H1 (cell line): ENCODE data around the gene KDM1A. TPM values are rescaled to one million over a fixed set of nuclear protein-coding genes. Genes with fewer than 3 reads are reported as not detected.

Experiments used
- CTCF ChIA-PET: fragments of 300-600 bp; sonication (Branson Sonifier 250); formaldehyde crosslinking; loops from one replicate; lab custom pipeline; 2021; ENCODE audit not compliant: partially characterized antibody; lab: Charles Lee
- POLR2A ChIA-PET: fragments of 300-600 bp; sonication (Branson Sonifier 250); formaldehyde crosslinking; loops from one replicate; lab custom pipeline; 2021; ENCODE audit warnings: inconsistent platforms; ENCODE audit not compliant: partially characterized antibody; lab: Charles Lee
- DNase-seq, 2 experiments: peaks; one replicate each; pipeline versions ENCODE4 v3.0.0 to v3.0.0-alpha.2; 2010 to 2022; ENCODE audit warnings: low spot score in 2 of 2, low read depth in 1 of 2, mixed read lengths in 1 of 2
- FAIRE-seq: peaks from 2 replicates; lab custom pipeline; 2011; peaks lifted over from hg19 to GRCh38; lab: Jason Lieb, UNC
- H2AFZ ChIP-seq: 2 replicates; pipeline ENCODE4 v1.8.1; 2012; ENCODE audit warnings: low read length, inconsistent platforms
- H2AK5ac ChIP-seq: 2 replicates; pipeline ENCODE4 v1.6.1; 2013; ENCODE audit warnings: low read depth, low read length
- H2BK120ac ChIP-seq: replicated peaks from 2 replicates; pipeline ENCODE3; 2013; ENCODE audit warnings: low read depth, low read length, inconsistent platforms
- H2BK12ac ChIP-seq: 2 replicates; pipeline ENCODE4 v1.6.1; 2013; ENCODE audit warnings: low read depth, low read length
- H2BK15ac ChIP-seq: 2 replicates; pipeline ENCODE4 v1.6.1; 2013; ENCODE audit warnings: low read length
- H2BK20ac ChIP-seq: 2 replicates; pipeline ENCODE4 v1.6.1; 2013; ENCODE audit warnings: low read length
- H2BK5ac ChIP-seq: 2 replicates; pipeline ENCODE4 v1.6.1; 2013; ENCODE audit warnings: low read depth, low read length
- H3K14ac ChIP-seq: 2 replicates; pipeline ENCODE4 v1.6.1; 2013; ENCODE audit warnings: inconsistent platforms; ENCODE audit not compliant: insufficient read length
- H3K18ac ChIP-seq: 2 replicates; pipeline ENCODE4 v1.6.1; 2013; ENCODE audit warnings: low read length; ENCODE audit errors: extremely low read depth
- H3K23ac ChIP-seq: 2 replicates; pipeline ENCODE4 v1.6.1; 2013; ENCODE audit warnings: inconsistent platforms; ENCODE audit not compliant: insufficient read length
- H3K23me2 ChIP-seq: 2 replicates; pipeline ENCODE4 v1.6.1; 2013; ENCODE audit warnings: low read depth, low read length
- H3K27ac ChIP-seq: 2 replicates; pipeline ENCODE4 v1.6.1; 2011; ENCODE audit warnings: low read depth, low read length, inconsistent platforms
- H3K27me3 ChIP-seq, 4 experiments: replicated peaks in 1 of 4; 1 replicate in 1 of 4; 2 replicates in 3 of 4; pipeline versions ENCODE4 v1.6.1 to v1.8.1; 2011 to 2013; ENCODE audit warnings: low read length in 3 of 4, mild to moderate bottlenecking in 3 of 4, inconsistent platforms in 2 of 4, mixed read lengths in 2 of 4, moderate library complexity in 1 of 4; ENCODE audit not compliant: control insufficient read depth in 3 of 4, insufficient read depth in 3 of 4; ENCODE audit errors: extremely low read depth in 1 of 4
- H3K36me3 ChIP-seq, 4 experiments: 2 replicates each; pipeline versions ENCODE4 v1.6.1 to v1.8.1; 2011 to 2013; ENCODE audit warnings: mild to moderate bottlenecking in 4 of 4, low read length in 3 of 4, moderate library complexity in 2 of 4, control low read depth in 1 of 4, inconsistent platforms in 1 of 4; ENCODE audit not compliant: insufficient read depth in 4 of 4, control insufficient read depth in 2 of 4
- H3K4ac ChIP-seq: replicated peaks from 2 replicates; pipeline ENCODE3; 2013; ENCODE audit warnings: low read length, low read depth, mixed read lengths, inconsistent platforms; ENCODE audit not compliant: insufficient read length
- H3K4me1 ChIP-seq, 4 experiments: replicated peaks in 1 of 4; 1 replicate in 1 of 4; 2 replicates in 3 of 4; pipeline versions ENCODE4 v1.6.1 to v1.8.1; 2011 to 2013; ENCODE audit warnings: low read length in 3 of 4, inconsistent platforms in 2 of 4, mixed read lengths in 1 of 4; ENCODE audit not compliant: insufficient read depth in 4 of 4, control insufficient read depth in 3 of 4
- H3K4me2 ChIP-seq, 2 experiments: 2 replicates each; pipeline versions ENCODE4 v1.6.1 to v1.8.1; 2011 to 2013; ENCODE audit warnings: low read depth in 2 of 2, low read length in 2 of 2, control low read depth in 1 of 2, inconsistent platforms in 1 of 2, mild to moderate bottlenecking in 1 of 2; ENCODE audit not compliant: insufficient read depth in 1 of 2
- H3K4me3 ChIP-seq, 4 experiments: fragments of 200-600, 300-600 bp in 1 of 4; sonication (generic), shearing (Covaris generic), sonication (Bioruptor Twin) in 1 of 4; 2 replicates each; pipeline versions ENCODE4 v1.5.1 to v1.8.1; 2011 to 2016; ENCODE audit warnings: low read length in 4 of 4, low read depth in 3 of 4, control low read depth in 2 of 4, inconsistent platforms in 2 of 4, mild to moderate bottlenecking in 2 of 4, mixed read lengths in 1 of 4, moderate library complexity in 1 of 4; ENCODE audit not compliant: insufficient read depth in 2 of 4; ENCODE audit errors: extremely low read depth in 1 of 4
- H3K56ac ChIP-seq: replicated peaks from 2 replicates; pipeline ENCODE3; 2013; ENCODE audit warnings: low read depth, mild to moderate bottlenecking, mixed read lengths, low read length, inconsistent platforms; ENCODE audit not compliant: insufficient read length
- H3K79me1 ChIP-seq: 2 replicates; pipeline ENCODE4 v1.6.1; 2013; ENCODE audit warnings: low read depth, low read length, control low read depth
- H3K79me2 ChIP-seq, 2 experiments: 2 replicates each; pipeline versions ENCODE4 v1.6.1 to v1.8.1; 2012 to 2013; ENCODE audit warnings: low read length in 2 of 2, mild to moderate bottlenecking in 2 of 2, inconsistent platforms in 1 of 2; ENCODE audit not compliant: insufficient read depth in 2 of 2, control insufficient read depth in 1 of 2
- H3K9ac ChIP-seq, 4 experiments: replicated peaks in 1 of 4; 1 replicate in 1 of 4; 2 replicates in 3 of 4; pipeline versions ENCODE4 v1.6.1 to v1.8.1; 2011 to 2013; ENCODE audit warnings: low read depth in 3 of 4, low read length in 3 of 4, control low read depth in 2 of 4, mild to moderate bottlenecking in 2 of 4, moderate library complexity in 2 of 4, inconsistent platforms in 1 of 4; ENCODE audit errors: extremely low read depth in 1 of 4
- H3K9me3 ChIP-seq, 2 experiments: 2 replicates each; pipeline versions ENCODE4 v1.6.1 to v1.8.1; 2012 to 2013; ENCODE audit warnings: mild to moderate bottlenecking in 2 of 2, moderate library complexity in 2 of 2, control low read depth in 1 of 2, inconsistent platforms in 1 of 2, low read depth in 1 of 2, low read length in 1 of 2, mixed read lengths in 1 of 2; ENCODE audit not compliant: insufficient read depth in 2 of 2
- H4K20me1 ChIP-seq, 2 experiments: replicated peaks in 1 of 2; 2 replicates each; pipeline versions ENCODE3 to v1.8.1; 2011 to 2013; ENCODE audit warnings: inconsistent platforms in 2 of 2, low read length in 2 of 2, mild to moderate bottlenecking in 1 of 2; ENCODE audit not compliant: insufficient read depth in 2 of 2, control insufficient read depth in 1 of 2
- H4K5ac ChIP-seq: 2 replicates; pipeline ENCODE4 v1.6.1; 2013; ENCODE audit warnings: low read length, low read depth, mixed read lengths, inconsistent platforms; ENCODE audit not compliant: insufficient read length
- H4K8ac ChIP-seq: 2 replicates; pipeline ENCODE4 v1.8.0; 2013; ENCODE audit warnings: mild to moderate bottlenecking, moderate library complexity, low read length, inconsistent platforms; ENCODE audit not compliant: insufficient read depth; ENCODE audit errors: extremely low read depth
- H4K91ac ChIP-seq: replicated peaks from 2 replicates; pipeline ENCODE3; 2013; ENCODE audit warnings: low read length, mixed read lengths, inconsistent platforms; ENCODE audit not compliant: insufficient read length
- CHD1 ChIP-seq: IDR thresholded peaks from 2 replicates; pipeline ENCODE4 v1.6.1; 2012; ENCODE audit warnings: low read depth, low read length, improper control_type of control experiment
- KDM1A ChIP-seq: fragments of 200-600, 300-600 bp; sonication (generic); IDR thresholded peaks from 2 replicates; pipeline ENCODE4 v1.7.1; 2016; ENCODE audit warnings: mild to moderate bottlenecking, low read length, borderline replicate concordance
- RXRA ChIP-seq: IDR thresholded peaks from 2 replicates; pipeline ENCODE4 v1.6.1; 2011; ENCODE audit warnings: low read depth, mild to moderate bottlenecking, low read length, moderate library complexity; ENCODE audit not compliant: insufficient read depth
- SIRT6 ChIP-seq: IDR thresholded peaks from one replicate; pipeline ENCODE4 v1.7.1; 2012; ENCODE audit warnings: low read length, inconsistent platforms
- SRF ChIP-seq: IDR thresholded peaks from 2 replicates; pipeline ENCODE4 v1.6.1; 2011; ENCODE audit warnings: mild to moderate bottlenecking, low read depth, low read length, moderate library complexity
- TBP ChIP-seq: IDR thresholded peaks from 2 replicates; pipeline ENCODE4 v1.6.1; 2011; ENCODE audit warnings: low read depth, low read length, improper control_type of control experiment
- TCF12 ChIP-seq: IDR thresholded peaks from 2 replicates; pipeline ENCODE4 v1.6.1; 2011; ENCODE audit warnings: low read depth, mild to moderate bottlenecking, low read length
- WGBS, 2 experiments: shearing (Covaris generic) in 1 of 2; methylation state at CpG; one replicate each; pipeline versions ENCODE4 v1.1.6 to v1.1.7; 2013 to 2015; ENCODE audit warnings: low lambda C conversion rate in 2 of 2, mixed read lengths in 2 of 2, inconsistent platforms in 1 of 2, low coverage in 1 of 2, missing lambda C conversion rate in 1 of 2; ENCODE audit not compliant: insufficient replicate concordance in 2 of 2, insufficient coverage in 1 of 2, insufficient read length in 1 of 2; ENCODE audit errors: extremely low coverage in 1 of 2, missing lambda C conversion rate in 1 of 2; 5-methylcytosine and 5-hydroxymethylcytosine counted together
- polyA plus RNA-seq, 7 experiments: library from polyadenylated mRNA; depleted of rRNA in 3 of 7; stranded (reverse) in 5 of 7; unstranded in 2 of 7; fragments of >200 nt in 5 of 7; fragments of 200-250 nt in 2 of 7; gene quantifications; 1 replicate in 5 of 7; 2 replicates in 1 of 7; 4 replicates in 1 of 7; pipeline versions ENCODE4 v1.2.1 to v1.2.3, GENCODE V29; 2011 to 2013; ENCODE audit warnings: missing spikeins in 2 of 7, mixed read lengths in 2 of 7
- total RNA-seq: library from RNA; stranded (reverse); fragmentation: NEBNext Ultra II Directional; extraction: Animal tissue kit (Norgen Biotek cat#: 25700); gene quantifications from 2 replicates; pipeline ENCODE4 v1.2.1, GENCODE V29; 2021
- TF ChIP-seq, protein P1 (sequence below), 3 experiments: IDR thresholded peaks; 1 replicate in 2 of 3; 2 replicates in 1 of 3; pipeline versions ENCODE4 v1.5.1 to v1.6.1; 2011; ENCODE audit warnings: low read length in 3 of 3, mild to moderate bottlenecking in 3 of 3, inconsistent platforms in 2 of 3, low read depth in 1 of 3, moderate library complexity in 1 of 3; ENCODE audit not compliant: insufficient read depth in 1 of 3; ENCODE audit errors: control extremely low read depth in 1 of 3

KDM1A gene
- total and polyA plus RNA-seq, 2 of the 8 experiments (the other 6 are each of a cell fraction or from before 2014, with no cell fraction given), result 216 to 275 TPM

DNA sequence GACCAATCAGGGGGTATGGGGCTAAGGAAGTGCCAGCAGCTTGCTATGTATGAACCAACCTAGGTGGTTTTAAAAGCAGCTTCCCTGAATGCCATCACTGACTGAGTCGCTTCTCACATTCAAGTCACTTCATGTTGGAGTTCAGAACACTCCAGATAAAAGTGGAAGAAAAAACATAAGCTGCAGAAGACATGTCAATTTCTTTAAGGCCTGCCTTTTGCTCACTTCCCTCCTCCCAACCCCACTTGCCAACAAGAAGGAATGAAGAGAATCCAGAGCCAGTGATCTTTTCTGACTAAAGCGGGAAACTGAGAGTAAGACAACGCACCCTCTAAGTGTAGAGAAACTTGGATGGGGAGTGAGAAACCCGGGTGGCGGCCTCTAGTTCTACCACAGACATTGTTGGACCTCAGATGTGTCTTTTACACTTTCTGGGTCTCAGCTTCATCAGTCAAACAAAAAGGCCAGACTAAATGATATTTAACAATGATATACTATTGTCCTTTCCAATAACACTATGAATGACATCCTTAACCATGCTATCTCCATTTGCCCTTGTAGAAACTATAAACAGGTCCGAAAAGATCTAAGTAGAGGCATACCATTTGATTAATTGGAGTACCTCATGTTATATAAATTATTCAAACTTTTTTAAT is 95.3 kb downstream of the KDM1A start:
- FAIRE-seq, result no peak

More for the DNA sequence above, 95.3 kb downstream of the KDM1A start:
- no peak overlapping the region for H3K4me2 ChIP-seq
- peaks cover 0 to 5% (median under 1%) of the 10 kb centered on the region in 4 experiments; a peak in 3 of 7 replicates for H3K4me1 ChIP-seq
- peaks cover 10% of the 10 kb centered on the region; the same call in 1 of the 2 replicates for H3K79me1 ChIP-seq
- H2AFZ ChIP-seq, result no peak overlapping the region
- no peak overlapping the region for H2BK5ac ChIP-seq
- no peak overlapping the region for H3K4me3 ChIP-seq
- POLR2A ChIA-PET, result interaction anchor here (0.6 to 1.6 kb wide), 4 partner anchors 8 to 56 kb away, joined by 3 to 4 read pairs (median 4); no protein-coding TSS in a partner anchor
- TF ChIP-seq TCF12 (no peak), TBP (no peak), KDM1A (no peak), CHD1 (no peak), RXRA (no peak), SRF (no peak), SIRT6 (no peak)
- TF ChIP-seq, protein P1, sequence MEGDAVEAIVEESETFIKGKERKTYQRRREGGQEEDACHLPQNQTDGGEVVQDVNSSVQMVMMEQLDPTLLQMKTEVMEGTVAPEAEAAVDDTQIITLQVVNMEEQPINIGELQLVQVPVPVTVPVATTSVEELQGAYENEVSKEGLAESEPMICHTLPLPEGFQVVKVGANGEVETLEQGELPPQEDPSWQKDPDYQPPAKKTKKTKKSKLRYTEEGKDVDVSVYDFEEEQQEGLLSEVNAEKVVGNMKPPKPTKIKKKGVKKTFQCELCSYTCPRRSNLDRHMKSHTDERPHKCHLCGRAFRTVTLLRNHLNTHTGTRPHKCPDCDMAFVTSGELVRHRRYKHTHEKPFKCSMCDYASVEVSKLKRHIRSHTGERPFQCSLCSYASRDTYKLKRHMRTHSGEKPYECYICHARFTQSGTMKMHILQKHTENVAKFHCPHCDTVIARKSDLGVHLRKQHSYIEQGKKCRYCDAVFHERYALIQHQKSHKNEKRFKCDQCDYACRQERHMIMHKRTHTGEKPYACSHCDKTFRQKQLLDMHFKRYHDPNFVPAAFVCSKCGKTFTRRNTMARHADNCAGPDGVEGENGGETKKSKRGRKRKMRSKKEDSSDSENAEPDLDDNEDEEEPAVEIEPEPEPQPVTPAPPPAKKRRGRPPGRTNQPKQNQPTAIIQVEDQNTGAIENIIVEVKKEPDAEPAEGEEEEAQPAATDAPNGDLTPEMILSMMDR (IDR thresholded peaks at IDR 0.05; ENCODE audit: control extremely low read depth in 1 of 3, insufficient read depth in 1 of 3, low read depth in 1 of 3, low read length in 3 of 3), result no peak
- TF ChIP-seq, all 59 proteins: peak for 0
- Histone ChIP-seq H2BK15ac (no peak overlapping the region), H3K27me3 (no peaks in the 10 kb centered on the region), H4K5ac (no peak overlapping the region), H3K14ac (no peak overlapping the region), H3K56ac (no peak overlapping the region), H2BK120ac (no peak overlapping the region), H3K36me3 (no peaks in the 10 kb centered on the region; a peak in 2 of 8 replicates), H3K23me2 (no peaks in the 10 kb centered on the region), H2BK20ac (no peak overlapping the region), H2BK12ac (no peak overlapping the region), H3K4ac (no peak overlapping the region), H2AK5ac (no peak overlapping the region), H4K20me1 (peaks cover 8 to 12% of the 10 kb centered on the region in 2 experiments), H3K79me2 (peaks cover 0 to 85% of the 10 kb centered on the region in 2 experiments; a peak in 3 of 4 replicates), H3K18ac (no peak overlapping the region), H4K8ac (no peak overlapping the region), H4K91ac (no peak overlapping the region), H3K23ac (no peak overlapping the region), H3K9ac (no peak overlapping the region), H3K9me3 (no peaks in the 10 kb centered on the region), H3K27ac (no peak overlapping the region)
- 87% methylated on average over 5 of the region's 6 CpGs; no CpG with 5 or more reads in 1 of the 2 experiments for WGBS, 2 experiments
- DNase-seq, result no peak
- CTCF ChIA-PET, result interaction anchor here (0.6 to 3.6 kb wide), 7 partner anchors 14 to 639 kb away, joined by 3 to 18 read pairs (median 3); no protein-coding TSS in a partner anchor
